HepG2 (cell line): ENCODE data around the gene ZNF320. TPM values are rescaled to one million over a fixed set of nuclear protein-coding genes. Genes with fewer than 3 reads are reported as not detected.
"Not testable (repeated sequence)": the region's sequence is repeated elsewhere in the genome, so short reads cannot be mapped to it uniquely, and the experiment has no call there.

Experiments used
- DMAP1 ChIP-seq: IDR thresholded peaks from 2 replicates; pipeline ENCODE4 v1.6.1; 2016
- ELF3 ChIP-seq: IDR thresholded peaks from 2 replicates; pipeline ENCODE4 v1.6.1; 2016; ENCODE audit warnings: missing genetic modification reagents, missing compliant biosample characterization
- GABPA ChIP-seq, 2 experiments: IDR thresholded peaks; 2 replicates each; pipeline ENCODE4 v1.6.1; 2011 to 2016; ENCODE audit warnings: low read depth in 2 of 2, low read length in 1 of 2, missing biosample characterization in 1 of 2, missing genetic modification characterization in 1 of 2
- IKZF5 ChIP-seq: IDR thresholded peaks from 2 replicates; pipeline ENCODE4 v1.6.1; 2018; ENCODE audit warnings: missing genetic modification reagents, mild to moderate bottlenecking, missing compliant biosample characterization
- MEF2D ChIP-seq: sonication (generic); formaldehyde crosslinking; IDR thresholded peaks from 2 replicates; pipeline ENCODE4 v1.5.1; 2020; ENCODE audit warnings: mild to moderate bottlenecking, missing genetic modification reagents
- MIXL1 ChIP-seq: IDR thresholded peaks from 2 replicates; pipeline ENCODE4 v1.6.1; 2016
- NCOA2 ChIP-seq: sonication (generic); formaldehyde crosslinking; IDR thresholded peaks from 2 replicates; pipeline ENCODE4 v1.8.0; 2022; ENCODE audit warnings: inconsistent platforms
- SIX1 ChIP-seq: sonication (generic); formaldehyde crosslinking; IDR thresholded peaks from 2 replicates; pipeline ENCODE4 v1.4.0; 2020; ENCODE audit warnings: missing genetic modification reagents, borderline replicate concordance
- THRA ChIP-seq: sonication (generic); formaldehyde crosslinking; IDR thresholded peaks from 2 replicates; pipeline ENCODE4 v1.4.0; 2020; ENCODE audit warnings: missing genetic modification reagents, borderline replicate concordance
- ZFX ChIP-seq: sonication (generic); formaldehyde crosslinking; IDR thresholded peaks from 2 replicates; pipeline ENCODE4 v1.4.0; 2020; ENCODE audit warnings: mild to moderate bottlenecking, low read depth, missing genetic modification reagents, moderate library complexity
- ZNF12 ChIP-seq: sonication (generic); formaldehyde crosslinking; IDR thresholded peaks from 2 replicates; pipeline ENCODE4 v1.5.0; 2020; ENCODE audit warnings: missing genetic modification reagents
- ZNF335 ChIP-seq: sonication (generic); formaldehyde crosslinking; IDR thresholded peaks from 2 replicates; pipeline ENCODE4 v1.4.0; 2020; ENCODE audit warnings: missing genetic modification reagents
- ZNF609 ChIP-seq: sonication (generic); formaldehyde crosslinking; IDR thresholded peaks from 2 replicates; pipeline ENCODE4 v1.4.0; 2020; ENCODE audit warnings: mild to moderate bottlenecking, missing genetic modification reagents, borderline replicate concordance
- polyA plus RNA-seq, 8 experiments: library from polyadenylated mRNA; depleted of rRNA in 3 of 8; stranded (reverse) in 7 of 8; unstranded in 1 of 8; fragments of >200 nt; fragmentation: Illumina TruSeq in 4 of 8; extraction: Trizol in 4 of 8; gene quantifications; 2 replicates each; pipeline versions ENCODE4 v1.2.1 to v1.2.3, GENCODE V29; 2011 to 2016; ENCODE audit warnings: low read depth in 4 of 8, missing spikeins in 1 of 8, mixed read lengths in 1 of 8; ENCODE audit not compliant: insufficient read depth in 1 of 8
- total RNA-seq, 5 experiments: library from RNA; depleted of rRNA; stranded (reverse); fragments of >200 nt; fragmentation: Illumina TruSeq; extraction: Trizol; gene quantifications; 2 replicates each; pipeline ENCODE4 v1.2.3, GENCODE V29; 2016; ENCODE audit warnings: low read depth in 1 of 5
- TF ChIP-seq, protein P1 (sequence below): sonication (generic); formaldehyde crosslinking; IDR thresholded peaks from 2 replicates; pipeline ENCODE4 v1.4.0; 2020; ENCODE audit warnings: mild to moderate bottlenecking, missing genetic modification reagents
- TF ChIP-seq, protein P2 (sequence below): IDR thresholded peaks from 2 replicates; pipeline ENCODE4 v1.6.1; 2012; ENCODE audit warnings: low read depth, low read length, improper control_type of control experiment

ZNF320 gene
- total and polyA plus RNA-seq, 2 of the 13 experiments (the other 11 are each of a cell fraction or from before 2014, with no cell fraction given): 0.49 TPM; not detected in 1

- TF ChIP-seq ELF3 (CRISPR knock-in tag): peak; percentile 71
- TF ChIP-seq MIXL1: peak; percentile 70; the same call in 1 of the 2 replicates
- TF ChIP-seq, protein P1, sequence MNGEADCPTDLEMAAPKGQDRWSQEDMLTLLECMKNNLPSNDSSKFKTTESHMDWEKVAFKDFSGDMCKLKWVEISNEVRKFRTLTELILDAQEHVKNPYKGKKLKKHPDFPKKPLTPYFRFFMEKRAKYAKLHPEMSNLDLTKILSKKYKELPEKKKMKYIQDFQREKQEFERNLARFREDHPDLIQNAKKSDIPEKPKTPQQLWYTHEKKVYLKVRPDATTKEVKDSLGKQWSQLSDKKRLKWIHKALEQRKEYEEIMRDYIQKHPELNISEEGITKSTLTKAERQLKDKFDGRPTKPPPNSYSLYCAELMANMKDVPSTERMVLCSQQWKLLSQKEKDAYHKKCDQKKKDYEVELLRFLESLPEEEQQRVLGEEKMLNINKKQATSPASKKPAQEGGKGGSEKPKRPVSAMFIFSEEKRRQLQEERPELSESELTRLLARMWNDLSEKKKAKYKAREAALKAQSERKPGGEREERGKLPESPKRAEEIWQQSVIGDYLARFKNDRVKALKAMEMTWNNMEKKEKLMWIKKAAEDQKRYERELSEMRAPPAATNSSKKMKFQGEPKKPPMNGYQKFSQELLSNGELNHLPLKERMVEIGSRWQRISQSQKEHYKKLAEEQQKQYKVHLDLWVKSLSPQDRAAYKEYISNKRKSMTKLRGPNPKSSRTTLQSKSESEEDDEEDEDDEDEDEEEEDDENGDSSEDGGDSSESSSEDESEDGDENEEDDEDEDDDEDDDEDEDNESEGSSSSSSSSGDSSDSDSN (CRISPR knock-in tag): peak; percentile 41; the same call in 1 of the 2 replicates
- TF ChIP-seq SIX1 (CRISPR knock-in tag): peak; percentile 71; the same call in 1 of the 2 replicates
- TF ChIP-seq GABPA (IDR thresholded peaks at IDR 0.05; ENCODE audit: low read depth, low read length): not testable (repeated sequence)
- peak; percentile 49 for TF ChIP-seq GABPA (CRISPR knock-in tag; IDR thresholded peaks at IDR 0.05; ENCODE audit: low read depth)
- peak; percentile 75 for TF ChIP-seq ZFX (CRISPR knock-in tag)
- peak; percentile 50; the same call in 1 of the 2 replicates for TF ChIP-seq ZNF335 (CRISPR knock-in tag)
- TF ChIP-seq THRA (CRISPR knock-in tag): peak; percentile 55; the same call in 1 of the 2 replicates
- TF ChIP-seq NCOA2: peak; percentile 75
- TF ChIP-seq MEF2D (CRISPR knock-in tag): 0 out of 2 replicates have a peak, but pooled peaks have one; percentile 27
- TF ChIP-seq, protein P2, sequence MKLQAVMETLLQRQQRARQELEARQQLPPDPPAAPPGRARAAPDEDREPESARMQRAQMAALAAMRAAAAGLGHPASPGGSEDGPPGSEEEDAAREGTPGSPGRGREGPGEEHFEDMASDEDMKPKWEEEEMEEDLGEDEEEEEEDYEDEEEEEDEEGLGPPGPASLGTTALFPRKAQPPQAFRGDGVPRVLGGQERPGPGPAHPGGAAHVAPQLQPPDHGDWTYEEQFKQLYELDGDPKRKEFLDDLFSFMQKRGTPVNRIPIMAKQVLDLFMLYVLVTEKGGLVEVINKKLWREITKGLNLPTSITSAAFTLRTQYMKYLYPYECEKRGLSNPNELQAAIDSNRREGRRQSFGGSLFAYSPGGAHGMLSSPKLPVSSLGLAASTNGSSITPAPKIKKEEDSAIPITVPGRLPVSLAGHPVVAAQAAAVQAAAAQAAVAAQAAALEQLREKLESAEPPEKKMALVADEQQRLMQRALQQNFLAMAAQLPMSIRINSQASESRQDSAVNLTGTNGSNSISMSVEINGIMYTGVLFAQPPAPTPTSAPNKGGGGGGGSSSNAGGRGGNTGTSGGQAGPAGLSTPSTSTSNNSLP: peak; percentile 54; the same call in 1 of the 2 replicates
- TF ChIP-seq ZNF12: peak; percentile 31; the same call in 1 of the 2 replicates
- peak; percentile 75 for TF ChIP-seq DMAP1 (CRISPR knock-in tag)
- TF ChIP-seq ZNF609: peak; percentile 55; the same call in 1 of the 2 replicates
- 0 out of 2 replicates have a peak, but pooled peaks have one; percentile 61 for TF ChIP-seq IKZF5 (CRISPR knock-in tag)
These were observed 47.5 kb upstream of the ZNF320 start (continued) for GRCh38 chr19:52944703-52945493.
